Suprapubic skin (tissue), 3 donors: ENCODE data around the gene MLXIP.

ENCODE experiments used
- EP300 ChIP-seq: sonication (generic); formaldehyde crosslinking; IDR thresholded peaks from one replicate; pipeline ENCODE4 v1.6.1; 2017; ENCODE audit warnings: antibody characterized with exemption
- POLR2A ChIP-seq, 2 donors: fragments of 450-650 bp; IDR thresholded peaks; one replicate each; pipeline ENCODE4 v1.6.1; 2017; ENCODE audit warnings: antibody characterized with exemption in 2 of 2, mild to moderate bottlenecking in 2 of 2, moderate library complexity in 2 of 2
- TF ChIP-seq, protein P1 (sequence below), 2 donors: fragments of 200-600 bp in 1 of 2; fragments of 450-650 bp in 1 of 2; sonication (generic) in 1 of 2; IDR thresholded peaks; one replicate each; pipeline ENCODE4 v1.5.1; 2016 to 2019; ENCODE audit warnings: antibody characterized with exemption in 2 of 2, mild to moderate bottlenecking in 1 of 2, moderate library complexity in 1 of 2

DNA sequence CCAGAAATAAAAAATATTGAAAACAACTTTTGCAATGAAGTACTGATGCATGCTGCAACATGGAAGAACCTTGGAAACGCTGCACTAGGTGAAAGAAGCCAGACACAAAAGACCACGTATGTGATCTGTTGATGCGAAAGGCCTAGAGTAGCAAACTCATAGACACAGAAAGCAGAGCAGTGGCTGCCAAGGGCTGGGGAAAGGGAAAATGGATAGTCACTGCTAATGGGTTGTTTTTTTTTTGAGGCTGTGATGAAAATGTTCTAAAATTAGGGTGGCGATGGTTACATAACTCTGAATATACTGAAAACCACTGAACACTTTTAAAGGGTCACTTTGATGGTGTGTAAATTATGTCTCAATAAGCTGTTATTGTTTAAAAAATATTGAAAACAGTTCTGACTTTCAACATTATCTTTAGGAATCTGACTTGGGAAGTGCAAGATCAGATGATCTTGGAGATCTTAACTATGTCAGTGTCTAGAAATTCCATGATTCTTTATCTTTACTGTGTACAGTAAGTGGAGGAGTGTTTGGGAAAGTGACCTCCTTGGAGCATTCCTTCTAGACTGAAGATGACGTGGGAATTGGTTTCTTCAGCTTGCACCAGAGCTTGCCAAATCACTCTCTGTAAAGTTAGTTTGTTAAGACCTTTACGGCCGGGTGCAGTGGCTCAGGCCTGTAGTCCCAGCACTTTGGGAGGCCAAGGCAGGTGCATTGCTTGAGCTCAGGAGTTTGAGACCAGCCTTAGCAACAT is 12.4 kb downstream of the MLXIP start:
- TF ChIP-seq, protein P1, sequence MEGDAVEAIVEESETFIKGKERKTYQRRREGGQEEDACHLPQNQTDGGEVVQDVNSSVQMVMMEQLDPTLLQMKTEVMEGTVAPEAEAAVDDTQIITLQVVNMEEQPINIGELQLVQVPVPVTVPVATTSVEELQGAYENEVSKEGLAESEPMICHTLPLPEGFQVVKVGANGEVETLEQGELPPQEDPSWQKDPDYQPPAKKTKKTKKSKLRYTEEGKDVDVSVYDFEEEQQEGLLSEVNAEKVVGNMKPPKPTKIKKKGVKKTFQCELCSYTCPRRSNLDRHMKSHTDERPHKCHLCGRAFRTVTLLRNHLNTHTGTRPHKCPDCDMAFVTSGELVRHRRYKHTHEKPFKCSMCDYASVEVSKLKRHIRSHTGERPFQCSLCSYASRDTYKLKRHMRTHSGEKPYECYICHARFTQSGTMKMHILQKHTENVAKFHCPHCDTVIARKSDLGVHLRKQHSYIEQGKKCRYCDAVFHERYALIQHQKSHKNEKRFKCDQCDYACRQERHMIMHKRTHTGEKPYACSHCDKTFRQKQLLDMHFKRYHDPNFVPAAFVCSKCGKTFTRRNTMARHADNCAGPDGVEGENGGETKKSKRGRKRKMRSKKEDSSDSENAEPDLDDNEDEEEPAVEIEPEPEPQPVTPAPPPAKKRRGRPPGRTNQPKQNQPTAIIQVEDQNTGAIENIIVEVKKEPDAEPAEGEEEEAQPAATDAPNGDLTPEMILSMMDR (IDR thresholded peaks at IDR 0.05), result no peak
- no peak for TF ChIP-seq POLR2A (IDR thresholded peaks at IDR 0.05)
- no peak for TF ChIP-seq EP300
